ENCODE data around the gene TMEM106A. TPM values are rescaled to one million over a fixed set of nuclear protein-coding genes. Genes with fewer than 3 reads are reported as not detected.

The TMEM106A gene
- total and polyA plus RNA-seq, 2 of the 13 experiments (the other 11 are each of a cell fraction or from before 2014, with no cell fraction given): 16.9 to 35.9 TPM

- TF ChIP-seq HNRNPL (IDR thresholded peaks at IDR 0.05; ENCODE audit: low read depth, low read length) (0 out of 2 replicates have a peak, but pooled peaks have one; percentile 26), TSC22D2 (CRISPR knock-in tag; IDR thresholded peaks at IDR 0.05; ENCODE audit: borderline replicate concordance) (0 out of 2 replicates have a peak, but pooled peaks have one; percentile 63), IKZF5 (CRISPR knock-in tag; IDR thresholded peaks at IDR 0.05) (peak; percentile 76; the same call in 1 of the 2 replicates), AHR (CRISPR knock-in tag; IDR thresholded peaks at IDR 0.05) (peak; percentile 92; the same call in 1 of the 2 replicates), ZBTB7B (CRISPR knock-in tag; IDR thresholded peaks at IDR 0.05) (peak; percentile 52; the same call in 1 of the 2 replicates), SALL2 (CRISPR knock-in tag; IDR thresholded peaks at IDR 0.05) (peak; percentile 69; the same call in 1 of the 2 replicates), RXRB (CRISPR knock-in tag; IDR thresholded peaks at IDR 0.05; ENCODE audit: borderline replicate concordance) (peak; percentile 41; the same call in 1 of the 2 replicates), ZNF614 (CRISPR knock-in tag; IDR thresholded peaks at IDR 0.05; ENCODE audit: borderline replicate concordance) (peak; percentile 78), HMG20B (CRISPR knock-in tag; conservative IDR thresholded peaks at IDR 0.05) (0 out of 2 replicates have a peak, but pooled peaks have one; percentile 41), ELK4 (CRISPR knock-in tag; IDR thresholded peaks at IDR 0.05; ENCODE audit: borderline replicate concordance) (peak; percentile 11; the same call in 1 of the 2 replicates), ARID5B (CRISPR knock-in tag; IDR thresholded peaks at IDR 0.05) (peak; percentile 20; the same call in 1 of the 2 replicates), NFYC (CRISPR knock-in tag; IDR thresholded peaks at IDR 0.05) (peak; percentile 25; the same call in 1 of the 2 replicates), AKNA (CRISPR knock-in tag; IDR thresholded peaks at IDR 0.05; ENCODE audit: borderline replicate concordance) (0 out of 2 replicates have a peak, but pooled peaks have one; percentile 19), ZFY (CRISPR knock-in tag; IDR thresholded peaks at IDR 0.05) (0 out of 2 replicates have a peak, but pooled peaks have one; percentile 27), ZKSCAN8 (CRISPR knock-in tag; IDR thresholded peaks at IDR 0.05; ENCODE audit: borderline replicate concordance) (0 out of 2 replicates have a peak, but pooled peaks have one; percentile 51), NCOA2 (CRISPR knock-in tag; IDR thresholded peaks at IDR 0.05) (peak; percentile 53; the same call in 1 of the 2 replicates), GABPB1 (CRISPR knock-in tag; IDR thresholded peaks at IDR 0.05) (peak; percentile 29; the same call in 1 of the 2 replicates), MTA3 (CRISPR knock-in tag; IDR thresholded peaks at IDR 0.05) (peak; percentile 91; the same call in 1 of the 2 replicates)
Observed at GRCh38 chr17:43232021-43232699, 20.5 kb downstream of the TMEM106A start (continued).

All from HepG2 (cell line).